K562 (cell line): ENCODE results near the gene PSMG3. TPM values are rescaled to one million over a fixed set of nuclear protein-coding genes. Genes with fewer than 3 reads are reported as not detected.

Experiments
- ATAC-seq: fragments of 200-7000 bp; cut with Tn5 transposase; 3 replicates; pipeline ENCODE4 v1.9.1; 2020; ENCODE audit warnings: moderate library complexity
- BruUV-seq: library from RNA; stranded (reverse); fragments of 400-500 nt; replicated peaks from 2 replicates; lab custom pipeline; 2021; lab: Mats Ljungman, UMichigan
- CTCF ChIA-PET: fragments of 300-600 bp; formaldehyde crosslinking; extraction: SDS; loops from one replicate; lab custom pipeline; 2021; ENCODE audit warnings: low intra/inter-chr PET ratio; lab: Yijun Ruan, JAX
- POLR2A ChIA-PET: fragments of 300-600, 350-650 bp; sonication (Branson Sonifier 250); formaldehyde crosslinking; extraction: SDS; loops from one replicate; lab custom pipeline; 2021; ENCODE audit warnings: antibody characterized with exemption, inconsistent platforms; lab: Yijun Ruan, JAX
- DNase-seq, 4 experiments: peaks; one replicate each; pipeline versions ENCODE4 v3.0.0 to v3.0.0-alpha.2; 2011 to 2018; ENCODE audit warnings: low spot score in 3 of 4, mixed read lengths in 3 of 4; ENCODE audit errors: extremely low read depth in 1 of 4
- FAIRE-seq: peaks from 2 replicates; lab custom pipeline; 2011; peaks lifted over from hg19 to GRCh38; lab: Jason Lieb, UNC
- H2AFZ ChIP-seq: 2 replicates; pipeline ENCODE4 v1.6.0; 2011; ENCODE audit warnings: low read depth, low read length, control low read depth, inconsistent platforms
- H3K27ac ChIP-seq: fragments of 200-600 bp; 3 replicates; pipeline ENCODE4 v1.8.0; 2011; ENCODE audit warnings: low read depth, mild to moderate bottlenecking, control low read depth, inconsistent platforms, low read length, moderate library complexity, mixed read lengths; ENCODE audit errors: extremely low read depth
- H3K27me3 ChIP-seq, 2 experiments: fragments of 300-600 bp in 1 of 2; 2 replicates in 1 of 2; 3 replicates in 1 of 2; pipeline versions ENCODE4 v1.6.0 to v1.8.0; 2011; ENCODE audit warnings: inconsistent platforms in 2 of 2, low read length in 2 of 2, mild to moderate bottlenecking in 1 of 2, mixed read lengths in 1 of 2, moderate library complexity in 1 of 2; ENCODE audit not compliant: control insufficient read depth in 2 of 2, insufficient read depth in 2 of 2
- H3K36me3 ChIP-seq: fragments of 300-600 bp; 3 replicates; pipeline ENCODE4 v1.8.0; 2011; ENCODE audit warnings: mild to moderate bottlenecking, low read length, inconsistent platforms; ENCODE audit not compliant: control insufficient read depth, insufficient read depth
- H3K4me1 ChIP-seq, 2 experiments: fragments of 200-600 bp in 1 of 2; replicated peaks in 1 of 2; 2 replicates in 1 of 2; 3 replicates in 1 of 2; pipeline versions ENCODE4 v1.5.1 to v1.8.0; 2011; ENCODE audit warnings: inconsistent platforms in 2 of 2, low read length in 2 of 2, mild to moderate bottlenecking in 1 of 2, mixed read lengths in 1 of 2, moderate library complexity in 1 of 2; ENCODE audit not compliant: control insufficient read depth in 2 of 2, insufficient read depth in 2 of 2
- H3K4me2 ChIP-seq: 2 replicates; pipeline ENCODE4 v1.6.1; 2011; ENCODE audit warnings: low read length, control low read depth, inconsistent platforms, mixed read lengths; ENCODE audit not compliant: insufficient read depth
- H3K4me3 ChIP-seq: fragments of 200-600 bp; sonication (generic), shearing (Covaris generic); 2 replicates; pipeline ENCODE4 v1.5.1; 2016; ENCODE audit warnings: control low read depth, inconsistent platforms
- H3K79me2 ChIP-seq: fragments of 200-600 bp; 3 replicates; pipeline ENCODE4 v1.8.0; 2011; ENCODE audit warnings: low read length, inconsistent platforms; ENCODE audit not compliant: control insufficient read depth, insufficient read depth
- H3K9ac ChIP-seq, 2 experiments: 2 replicates each; pipeline versions ENCODE4 v1.6.0 to v1.6.1; 2011; ENCODE audit warnings: low read depth in 2 of 2, low read length in 2 of 2, control low read depth in 1 of 2, inconsistent platforms in 1 of 2, mild to moderate bottlenecking in 1 of 2, mixed read lengths in 1 of 2; ENCODE audit not compliant: insufficient read depth in 1 of 2
- H3K9me1 ChIP-seq: one replicate; pipeline ENCODE4 v1.6.0; 2011; ENCODE audit warnings: inconsistent platforms, mild to moderate bottlenecking, low read length, moderate library complexity; ENCODE audit not compliant: control insufficient read depth, insufficient read depth
- H3K9me3 ChIP-seq: replicated peaks from 2 replicates; pipeline ENCODE4 v1.5.1; 2011; ENCODE audit warnings: low read depth, low read length, inconsistent platforms; ENCODE audit not compliant: control insufficient read depth, insufficient read depth
- H4K20me1 ChIP-seq: replicated peaks from 2 replicates; pipeline ENCODE4 v1.6.1; 2011; ENCODE audit warnings: low read length, inconsistent platforms, mixed read lengths; ENCODE audit not compliant: control insufficient read depth, insufficient read depth
- ASH1L ChIP-seq: fragments of 450-650 bp; IDR thresholded peaks from 2 replicates; pipeline ENCODE4 v1.6.1; 2018; ENCODE audit warnings: borderline replicate concordance, mild to moderate bottlenecking, low read depth; ENCODE audit not compliant: partially characterized antibody
- FOXA3 ChIP-seq, 2 experiments: fragments of 450-650 bp in 1 of 2; sonication (generic) in 1 of 2; formaldehyde crosslinking; IDR thresholded peaks in 1 of 2; conservative IDR thresholded peaks in 1 of 2; 2 replicates each; pipeline versions ENCODE4 v1.4.0 to v1.8.0; 2020 to 2022; ENCODE audit warnings: mild to moderate bottlenecking in 2 of 2, missing genetic modification reagents in 1 of 2
- MEIS2 ChIP-seq: fragments of 450-650 bp; IDR thresholded peaks from 2 replicates; pipeline ENCODE4 v1.6.1; 2014; ENCODE audit warnings: mild to moderate bottlenecking; ENCODE audit not compliant: partially characterized antibody
- MTA3 ChIP-seq: fragments of 450-650 bp; formaldehyde crosslinking; IDR thresholded peaks from 2 replicates; pipeline ENCODE4 v1.6.1; 2017; ENCODE audit warnings: mild to moderate bottlenecking, borderline replicate concordance
- NR1H2 ChIP-seq: sonication (generic); formaldehyde crosslinking; IDR thresholded peaks from 2 replicates; pipeline ENCODE4 v1.4.0; 2020; ENCODE audit warnings: mild to moderate bottlenecking, missing genetic modification reagents
- SMARCA4 ChIP-seq: fragments of 450-650 bp; IDR thresholded peaks from 2 replicates; pipeline ENCODE4 v1.6.1; 2016
- ZNF507 ChIP-seq: conservative IDR thresholded peaks from 2 replicates; pipeline ENCODE4 v1.6.1; 2017; ENCODE audit warnings: missing genetic modification characterization, missing compliant biosample characterization
- WGBS: fragments of 100-300 bp; shearing (Covaris generic); methylation state at CpG from one replicate; pipeline ENCODE4 v1.1.6; 2016; ENCODE audit warnings: low coverage, mixed read lengths; ENCODE audit not compliant: insufficient coverage; ENCODE audit errors: missing lambda C conversion rate; 5-methylcytosine and 5-hydroxymethylcytosine counted together
- in situ Hi-C: fragments of 300-500 bp; cut with MboI; formaldehyde crosslinking; loops from 4 replicates; pipeline ENCODE4 v1.15.0; 2018; ENCODE audit warnings: inconsistent platforms, mixed read lengths
- intact Hi-C: fragments of 100-400 bp; cut with micrococcal nuclease; formaldehyde crosslinking; loops from 2 replicates; pipeline ENCODE4 v1.14.2; 2022
- polyA plus RNA-seq, 8 experiments: library from polyadenylated mRNA; depleted of rRNA in 4 of 8; stranded (reverse) in 5 of 8; unstranded in 3 of 8; fragments of >200 nt; fragmentation: Nextera tagmentation in 2 of 8; fragmentation: Illumina TruSeq in 1 of 8; extraction: Ambion mirVana in 2 of 8; extraction: Trizol in 1 of 8; gene quantifications; 2 replicates each; pipeline versions ENCODE4 v1.2.1 to v1.2.3, GENCODE V29; 2011 to 2014; ENCODE audit warnings: inconsistent platforms in 1 of 8, missing spikeins in 1 of 8
- total RNA-seq, 7 experiments: library from RNA; depleted of rRNA in 6 of 7; stranded (reverse); fragments of >200 nt in 6 of 7; fragmentation: Illumina TruSeq in 2 of 7; extraction: Trizol in 2 of 7; gene quantifications; 2 replicates each; pipeline versions ENCODE4 v1.2.1 to v1.2.3, GENCODE V29; 2011 to 2021; ENCODE audit warnings: low replicate concordance in 1 of 7
- TF ChIP-seq, protein P1 (sequence below), 2 experiments: IDR thresholded peaks in 1 of 2; conservative IDR thresholded peaks in 1 of 2; 2 replicates each; pipeline ENCODE4 v1.6.1; 2016; ENCODE audit warnings: low read depth in 2 of 2, mild to moderate bottlenecking in 1 of 2, missing compliant biosample characterization in 1 of 2, missing genetic modification characterization in 1 of 2, moderate library complexity in 1 of 2
- TF ChIP-seq, protein P2 (sequence below): fragments of 200-800 bp; sonication (Bioruptor generic); IDR thresholded peaks from 2 replicates; pipeline ENCODE4 v1.6.1; 2017; ENCODE audit warnings: missing genetic modification characterization, missing compliant biosample characterization
- TF ChIP-seq, protein P3 (sequence below): sonication (generic); formaldehyde crosslinking; IDR thresholded peaks from 2 replicates; pipeline ENCODE4 v1.8.1; 2023; ENCODE audit warnings: mild to moderate bottlenecking, missing genetic modification reagents
- TF ChIP-seq, protein P4 (sequence below), 2 experiments: IDR thresholded peaks; 2 replicates each; pipeline ENCODE4 v1.6.1; 2011; ENCODE audit warnings: borderline replicate concordance in 1 of 2, control low read depth in 1 of 2, low read depth in 1 of 2, low read length in 1 of 2, mild to moderate bottlenecking in 1 of 2, mixed read lengths in 1 of 2, moderate library complexity in 1 of 2; ENCODE audit not compliant: insufficient read depth in 1 of 2, insufficient read length in 1 of 2, poor library complexity in 1 of 2, severe bottlenecking in 1 of 2; ENCODE audit errors: extremely low read depth in 1 of 2

The PSMG3 gene
- total and polyA plus RNA-seq, 9 of the 15 experiments (the other 6 are each of a cell fraction or from before 2014, with no cell fraction given) = 34.8 to 122 (median 80.1) TPM

DNA sequence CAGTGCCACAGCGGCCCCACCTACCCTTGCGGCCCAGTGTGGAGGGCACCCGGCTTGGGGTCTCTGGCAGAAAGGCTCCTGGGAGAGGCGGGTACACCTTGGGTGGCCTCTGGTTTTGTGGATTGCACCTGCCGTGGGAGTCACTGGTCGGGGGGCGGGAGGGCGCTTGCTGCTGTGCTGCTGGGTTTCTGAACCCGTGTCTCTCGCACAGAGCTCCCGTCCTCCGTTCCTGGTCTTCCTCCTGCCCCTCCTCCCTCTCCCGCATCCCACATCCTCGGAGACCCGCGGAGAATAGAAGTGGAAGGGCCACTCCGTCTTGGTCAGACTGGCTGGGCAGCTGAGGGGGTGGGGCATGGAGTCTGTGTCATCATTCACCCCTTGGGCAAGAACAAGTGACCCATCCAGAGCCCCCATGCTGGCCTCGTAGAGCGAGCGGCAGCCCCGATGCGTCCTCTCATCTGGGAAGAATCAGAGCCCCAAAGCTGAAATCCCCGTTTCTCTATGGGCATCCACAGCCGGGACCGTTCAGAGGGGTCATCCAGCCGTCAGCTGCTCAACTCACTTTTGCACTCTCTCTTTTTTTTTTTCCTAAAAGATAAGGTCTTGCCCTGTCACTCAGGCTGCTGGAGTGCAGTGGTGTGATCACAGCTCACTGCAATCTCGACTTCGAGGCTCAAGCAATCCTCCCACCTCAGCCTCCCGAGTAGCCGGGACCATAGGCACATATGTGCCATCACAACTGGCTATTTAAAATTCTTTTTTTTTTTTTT is 35.3 kb downstream of the PSMG3 start:
- Histone ChIP-seq H3K27me3 (no peaks in the 10 kb centered on the region), H3K4me1 (peaks cover 45 to 92% of the 10 kb centered on the region in 2 experiments), H3K79me2 (peaks cover 73% of the 10 kb centered on the region), H3K4me3 (no peak overlapping the region), H3K4me2 (no peak overlapping the region), H2AFZ (no peak overlapping the region), H3K36me3 (peaks cover 27% of the 10 kb centered on the region; the same call in 2 of the 3 replicates), H3K9me3 (no peaks in the 10 kb centered on the region), H3K27ac (peak overlapping the region; percentile 47; the same call in 1 of the 3 replicates), H4K20me1 (peaks cover 53% of the 10 kb centered on the region), H3K9ac (peak overlapping the region in 1 of 2 experiments; percentile 84; a peak in 2 of 4 replicates), H3K9me1 (peaks cover 14% of the 10 kb centered on the region)
- no peak for ATAC-seq
- FAIRE-seq = peak; percentile 26
- 67% methylated on average over 22 of the region's 30 CpGs for WGBS
- ChIA-PET CTCF (no interaction called here), POLR2A (interaction anchor here (1.1 to 1.3 kb wide), 3 partner anchors 9 to 28 kb away, joined by 3 to 6 read pairs (median 4); no protein-coding TSS in a partner anchor)
- in situ Hi-C loops (no loop called here), intact Hi-C loops (no loop called here)
- DNase-seq = no peak
- no TSS peak for BruUV-seq
- TF ChIP-seq MTA3 (no peak), NR1H2 (CRISPR knock-in tag) (no peak), FOXA3 (CRISPR knock-in tag; conservative IDR thresholded peaks at IDR 0.05 in 1 of 2, IDR thresholded peaks at IDR 0.05 in 1 of 2) (no peak), SMARCA4 (no peak), MEIS2 (peak; percentile 61), ASH1L (no peak), ZNF507 (tag) (no peak)
- TF ChIP-seq, protein P1, sequence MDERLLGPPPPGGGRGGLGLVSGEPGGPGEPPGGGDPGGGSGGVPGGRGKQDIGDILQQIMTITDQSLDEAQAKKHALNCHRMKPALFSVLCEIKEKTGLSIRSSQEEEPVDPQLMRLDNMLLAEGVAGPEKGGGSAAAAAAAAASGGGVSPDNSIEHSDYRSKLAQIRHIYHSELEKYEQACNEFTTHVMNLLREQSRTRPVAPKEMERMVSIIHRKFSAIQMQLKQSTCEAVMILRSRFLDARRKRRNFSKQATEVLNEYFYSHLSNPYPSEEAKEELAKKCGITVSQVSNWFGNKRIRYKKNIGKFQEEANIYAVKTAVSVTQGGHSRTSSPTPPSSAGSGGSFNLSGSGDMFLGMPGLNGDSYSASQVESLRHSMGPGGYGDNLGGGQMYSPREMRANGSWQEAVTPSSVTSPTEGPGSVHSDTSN (CRISPR knock-in tag; IDR thresholded peaks at IDR 0.05; ENCODE audit: low read depth) = peak; percentile 50; the same call in 1 of the 2 replicates
- TF ChIP-seq, protein P1 (tag; conservative IDR thresholded peaks at IDR 0.05; ENCODE audit: low read depth) = peak; percentile 80
- TF ChIP-seq, protein P2, sequence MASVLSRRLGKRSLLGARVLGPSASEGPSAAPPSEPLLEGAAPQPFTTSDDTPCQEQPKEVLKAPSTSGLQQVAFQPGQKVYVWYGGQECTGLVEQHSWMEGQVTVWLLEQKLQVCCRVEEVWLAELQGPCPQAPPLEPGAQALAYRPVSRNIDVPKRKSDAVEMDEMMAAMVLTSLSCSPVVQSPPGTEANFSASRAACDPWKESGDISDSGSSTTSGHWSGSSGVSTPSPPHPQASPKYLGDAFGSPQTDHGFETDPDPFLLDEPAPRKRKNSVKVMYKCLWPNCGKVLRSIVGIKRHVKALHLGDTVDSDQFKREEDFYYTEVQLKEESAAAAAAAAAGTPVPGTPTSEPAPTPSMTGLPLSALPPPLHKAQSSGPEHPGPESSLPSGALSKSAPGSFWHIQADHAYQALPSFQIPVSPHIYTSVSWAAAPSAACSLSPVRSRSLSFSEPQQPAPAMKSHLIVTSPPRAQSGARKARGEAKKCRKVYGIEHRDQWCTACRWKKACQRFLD (CRISPR knock-in tag) = no peak
- TF ChIP-seq, protein P3, sequence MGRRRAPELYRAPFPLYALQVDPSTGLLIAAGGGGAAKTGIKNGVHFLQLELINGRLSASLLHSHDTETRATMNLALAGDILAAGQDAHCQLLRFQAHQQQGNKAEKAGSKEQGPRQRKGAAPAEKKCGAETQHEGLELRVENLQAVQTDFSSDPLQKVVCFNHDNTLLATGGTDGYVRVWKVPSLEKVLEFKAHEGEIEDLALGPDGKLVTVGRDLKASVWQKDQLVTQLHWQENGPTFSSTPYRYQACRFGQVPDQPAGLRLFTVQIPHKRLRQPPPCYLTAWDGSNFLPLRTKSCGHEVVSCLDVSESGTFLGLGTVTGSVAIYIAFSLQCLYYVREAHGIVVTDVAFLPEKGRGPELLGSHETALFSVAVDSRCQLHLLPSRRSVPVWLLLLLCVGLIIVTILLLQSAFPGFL (CRISPR knock-in tag) = no peak
- TF ChIP-seq, protein P4, sequence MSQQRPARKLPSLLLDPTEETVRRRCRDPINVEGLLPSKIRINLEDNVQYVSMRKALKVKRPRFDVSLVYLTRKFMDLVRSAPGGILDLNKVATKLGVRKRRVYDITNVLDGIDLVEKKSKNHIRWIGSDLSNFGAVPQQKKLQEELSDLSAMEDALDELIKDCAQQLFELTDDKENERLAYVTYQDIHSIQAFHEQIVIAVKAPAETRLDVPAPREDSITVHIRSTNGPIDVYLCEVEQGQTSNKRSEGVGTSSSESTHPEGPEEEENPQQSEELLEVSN (IDR thresholded peaks at IDR 0.05; ENCODE audit: borderline replicate concordance in 1 of 2, extremely low read depth in 1 of 2, insufficient read depth in 1 of 2, insufficient read length in 1 of 2, low read depth in 1 of 2, low read length in 1 of 2, poor library complexity in 1 of 2, severe bottlenecking in 1 of 2) = no peak
